Measurements from ENCODE around the gene SEC62.

Gene SEC62

DNA sequence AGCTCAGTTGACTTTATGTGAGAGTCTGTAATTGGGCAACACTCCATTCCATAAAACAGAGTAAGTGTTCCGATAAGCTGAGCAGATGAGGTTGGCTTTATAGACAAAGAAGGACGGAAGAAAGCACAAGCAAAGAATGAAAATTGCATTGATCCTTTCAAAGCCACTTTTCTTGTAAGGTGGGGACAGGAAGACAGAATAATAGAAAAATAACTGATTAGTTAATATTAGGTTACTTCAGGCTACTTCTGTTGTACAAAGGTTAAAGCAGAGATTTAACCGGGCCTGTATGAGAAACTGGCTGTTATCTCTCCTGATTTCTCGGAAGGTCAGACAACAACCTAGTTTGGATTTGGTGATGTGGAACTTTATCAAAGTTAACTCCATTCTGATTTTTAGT, 55.7 kb downstream of the SEC62 start:
- DNase-seq, result no peak

DNA sequence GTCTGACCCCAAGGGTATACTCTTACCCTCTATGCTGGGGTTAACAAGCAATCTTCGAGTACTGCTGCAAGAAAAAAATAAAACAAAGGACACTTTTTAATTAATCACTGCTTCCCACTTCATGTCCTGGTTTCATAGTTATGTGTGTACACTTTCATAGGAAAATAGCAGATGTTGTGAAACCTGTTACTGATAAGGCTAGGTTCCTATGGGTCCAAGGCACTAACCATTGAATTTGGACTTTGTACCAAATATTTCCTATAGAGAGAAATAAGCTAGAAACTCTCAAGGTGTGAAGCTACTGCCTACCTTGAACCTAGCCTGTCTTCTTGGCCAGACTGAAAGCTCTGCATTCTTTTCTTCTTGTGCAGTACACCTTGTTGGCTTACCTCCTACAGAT, 56.6 kb downstream of the SEC62 start:
- DNase-seq, result no peak

DNA sequence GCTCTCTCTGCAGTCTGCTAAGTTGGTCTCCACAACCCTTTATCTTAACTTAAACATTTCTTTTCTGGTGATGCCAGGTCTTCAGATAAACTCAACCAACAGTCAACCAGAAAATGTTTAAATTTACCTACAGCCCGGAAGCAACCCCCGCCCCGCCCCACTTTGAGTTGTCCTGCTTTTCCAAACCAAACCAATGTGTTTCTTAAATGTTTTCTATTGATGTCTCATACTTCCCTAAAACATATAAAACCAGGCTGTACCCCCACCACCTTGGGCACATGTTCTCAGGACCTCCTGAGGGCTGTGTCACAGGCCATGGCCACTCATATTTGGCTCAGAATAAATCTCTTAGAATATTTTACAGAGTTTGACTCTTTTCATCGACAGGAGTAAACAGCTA, 58.0 kb downstream of the SEC62 start:
- DNase-seq, result no peak

DNA sequence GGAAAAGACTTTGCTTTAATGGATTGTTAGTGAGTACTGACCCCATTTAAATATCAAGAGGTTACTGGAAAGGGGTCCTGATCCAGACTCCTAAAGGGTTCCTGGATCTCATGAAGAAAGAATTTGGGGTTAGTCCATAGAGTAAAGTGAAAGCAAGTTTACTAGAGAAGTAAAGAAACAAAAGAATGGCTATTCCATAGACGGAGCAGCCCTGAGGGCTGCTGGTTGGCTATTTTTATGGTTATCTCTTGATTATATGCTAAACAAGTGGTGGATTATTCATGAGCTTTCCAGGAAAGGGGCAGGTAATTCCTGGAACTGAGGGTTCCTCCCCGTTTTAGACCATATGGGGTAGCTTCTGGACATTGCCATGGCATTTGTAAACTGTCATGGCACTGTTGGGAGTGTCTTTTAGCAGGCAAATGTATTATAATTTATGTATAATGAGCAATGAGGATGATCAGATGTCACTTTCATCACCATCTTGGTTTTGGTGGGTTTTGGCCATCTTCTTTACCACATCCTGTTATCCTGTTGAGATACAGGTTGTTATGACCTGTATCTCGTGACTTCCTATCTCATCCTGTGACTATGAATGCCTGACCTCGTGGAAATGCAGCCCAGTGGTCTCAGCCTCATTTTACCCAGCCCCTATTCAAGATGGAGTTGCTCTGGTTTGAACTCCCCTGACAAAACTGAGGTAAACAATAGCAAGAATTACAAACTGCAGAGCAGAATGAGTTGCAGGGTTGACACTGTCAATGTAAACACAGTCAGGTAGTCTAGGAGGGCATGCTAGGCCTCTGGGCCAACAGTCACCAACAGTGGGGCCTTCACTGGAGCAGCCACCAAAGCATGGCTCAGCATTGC, 60.9 kb downstream of the SEC62 start:
- no peak for DNase-seq

DNA sequence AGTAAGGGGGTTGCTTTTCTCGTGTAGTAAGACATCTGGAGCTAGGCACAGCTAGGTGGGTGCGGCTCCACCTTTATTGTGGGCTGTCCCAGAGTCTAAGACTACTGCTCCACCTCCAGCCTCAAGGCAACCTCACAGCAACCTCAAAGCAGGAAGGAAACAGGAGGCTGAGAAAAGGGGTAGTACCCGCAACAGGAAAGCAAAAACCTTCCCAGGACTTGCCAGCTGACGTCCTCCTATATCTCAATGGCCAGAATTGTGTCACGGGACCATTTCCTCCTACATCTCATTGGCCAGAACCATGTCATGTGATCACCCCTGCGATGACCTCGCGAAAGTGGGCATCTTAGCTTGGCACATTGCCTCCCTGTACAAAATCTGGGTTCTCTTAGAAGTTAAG, 66.9 kb downstream of the SEC62 start:
- peak; percentile 66 for DNase-seq

DNA sequence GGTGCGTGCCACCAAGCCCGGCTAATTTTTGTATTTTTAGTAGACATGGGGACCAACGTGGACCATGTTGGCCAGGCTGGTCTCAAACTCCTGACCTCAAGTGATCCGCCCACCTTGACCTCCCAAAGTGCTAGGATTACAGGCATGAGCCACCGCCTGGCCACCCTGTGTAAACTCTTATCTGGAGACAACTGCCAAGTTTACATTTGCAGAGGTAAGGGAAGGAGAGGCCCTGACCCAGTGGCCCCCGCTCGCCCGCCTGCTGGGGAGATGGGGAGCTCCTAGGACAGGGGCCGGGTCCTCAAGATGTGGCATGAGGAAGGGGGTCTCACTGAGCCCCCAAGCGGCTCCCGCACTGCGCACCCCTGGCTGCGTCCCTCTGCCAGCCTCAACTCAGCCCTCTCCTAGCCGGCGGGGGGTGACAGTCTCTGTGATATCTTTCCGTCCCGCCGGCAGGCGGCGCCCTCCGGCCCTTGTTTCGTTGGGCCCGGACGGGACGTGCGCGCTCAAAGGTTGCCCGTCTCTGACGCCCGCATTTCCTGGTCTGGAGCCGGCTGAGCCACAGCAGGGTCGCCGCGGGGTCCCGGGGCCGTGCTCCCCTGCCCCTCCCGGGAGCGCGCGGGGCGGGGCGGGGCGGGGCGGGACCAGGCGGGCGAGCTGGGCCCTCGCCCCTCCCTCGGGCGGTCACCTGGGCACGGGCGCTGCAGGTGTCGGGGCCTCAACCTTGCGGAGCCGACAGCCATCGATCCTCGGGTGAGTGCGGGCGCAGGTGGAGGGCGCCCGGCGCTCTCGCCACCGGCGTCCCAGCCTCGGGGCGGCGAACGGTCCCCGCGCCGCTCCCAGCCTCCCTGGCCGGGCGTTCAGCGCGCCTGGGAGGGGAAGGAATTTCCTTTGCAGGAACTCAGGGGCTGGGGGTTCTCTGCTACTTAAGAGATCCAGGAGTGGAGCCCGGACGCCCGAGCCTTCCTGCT, 71.1 kb downstream of the SEC62 start, which contains the start of gene GPR160:
Gene GPR160, plus strand, starts transcription at position 533 of the 971 bp plus-strand sequence. CDS start 45,978 bp downstream, outside the sequence.
- peak; percentile 93 for DNase-seq

DNA sequence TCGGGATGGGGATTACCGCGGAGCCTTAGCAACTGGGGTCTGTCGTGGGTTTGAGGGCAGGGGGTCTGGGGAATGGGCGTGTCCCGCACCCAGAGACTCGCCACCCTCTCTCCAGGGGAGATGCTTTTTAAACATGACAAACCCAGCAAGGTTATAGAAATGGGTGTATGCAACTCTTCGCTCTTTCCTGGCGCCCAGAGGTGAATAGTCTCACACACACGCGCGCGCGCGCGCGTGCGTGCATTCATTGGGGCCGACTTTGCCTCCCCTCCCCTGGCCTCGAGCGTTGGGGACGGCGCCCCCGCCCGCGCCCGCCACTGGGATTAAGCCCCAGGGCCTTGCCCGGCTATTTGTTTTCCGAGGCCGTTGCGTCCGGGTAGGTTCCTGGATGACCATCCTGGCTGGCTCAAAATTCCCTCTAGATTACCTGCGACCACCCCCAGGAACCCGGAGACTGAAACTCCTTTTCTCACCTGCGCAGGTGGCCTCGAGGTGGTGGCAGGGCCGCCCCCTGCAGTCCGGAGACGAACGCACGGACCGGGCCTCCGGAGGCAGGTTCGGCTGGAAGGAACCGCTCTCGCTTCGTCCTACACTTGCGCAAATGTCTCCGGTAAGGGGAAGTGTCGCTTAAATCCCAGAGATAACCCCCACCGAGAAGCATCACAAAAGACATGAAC, 72.0 kb downstream of the SEC62 start:
- DNase-seq, result peak; percentile 67

DNA sequence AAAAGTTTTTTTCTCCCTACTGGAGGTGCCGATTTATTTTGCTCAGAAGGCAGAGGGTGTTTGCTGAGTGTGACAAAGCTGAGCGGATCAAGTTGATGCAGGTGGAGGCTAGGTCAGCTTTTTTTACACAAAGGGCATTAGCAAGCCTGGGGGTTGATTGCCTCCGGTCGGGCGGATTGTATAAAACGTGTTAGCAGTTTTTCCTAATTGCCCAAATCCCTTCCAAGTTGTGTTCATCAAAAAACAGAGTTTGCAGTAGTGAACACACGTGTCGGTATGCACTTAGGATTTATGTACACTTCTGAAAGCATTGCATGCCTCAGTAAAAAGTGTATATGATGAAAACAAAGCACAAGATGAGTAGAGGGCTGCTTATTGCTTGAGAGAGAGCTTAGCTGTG, 73.8 kb downstream of the SEC62 start:
- DNase-seq, result no peak

DNA sequence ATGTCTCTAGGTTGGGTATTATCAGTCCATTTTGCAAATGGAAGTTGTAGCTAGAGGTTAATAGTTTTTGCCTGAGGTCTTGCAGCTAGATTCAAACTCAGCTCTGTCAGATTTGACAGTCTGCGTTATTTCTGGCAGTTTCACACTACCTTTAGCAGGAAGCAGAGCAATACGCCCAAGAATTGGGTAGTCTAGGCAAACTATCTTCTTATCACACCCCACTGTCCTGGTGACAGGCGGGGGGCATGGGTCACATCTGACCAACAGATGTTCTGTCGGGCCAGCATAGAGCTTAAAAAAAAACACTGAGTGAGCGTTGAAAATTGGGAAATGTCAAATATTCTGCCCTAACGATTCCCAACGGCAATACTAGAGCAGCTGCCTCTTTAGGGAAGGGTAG, 76.9 kb downstream of the SEC62 start:
- DNase-seq, result no peak

DNA sequence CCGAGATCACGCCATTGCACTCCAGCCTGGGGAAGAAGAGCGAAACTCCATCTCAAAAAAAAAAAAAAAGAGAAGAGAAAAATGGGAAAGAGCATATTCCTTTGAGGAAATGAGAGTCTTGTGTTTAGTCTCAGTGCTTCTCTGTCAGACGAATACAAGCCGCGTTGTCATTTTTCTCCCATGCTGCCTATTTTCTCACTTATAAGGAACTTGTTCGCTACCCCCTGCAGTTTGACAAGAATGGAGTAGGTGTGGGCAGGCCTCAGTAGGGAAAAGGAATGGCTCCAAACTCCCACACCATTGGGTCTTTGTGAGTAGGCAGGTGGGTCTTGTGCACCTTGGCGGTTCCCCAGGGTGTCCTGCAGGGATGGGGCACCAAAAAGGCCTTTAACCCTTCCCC, 77.7 kb downstream of the SEC62 start:
- DNase-seq, result no peak

DNA sequence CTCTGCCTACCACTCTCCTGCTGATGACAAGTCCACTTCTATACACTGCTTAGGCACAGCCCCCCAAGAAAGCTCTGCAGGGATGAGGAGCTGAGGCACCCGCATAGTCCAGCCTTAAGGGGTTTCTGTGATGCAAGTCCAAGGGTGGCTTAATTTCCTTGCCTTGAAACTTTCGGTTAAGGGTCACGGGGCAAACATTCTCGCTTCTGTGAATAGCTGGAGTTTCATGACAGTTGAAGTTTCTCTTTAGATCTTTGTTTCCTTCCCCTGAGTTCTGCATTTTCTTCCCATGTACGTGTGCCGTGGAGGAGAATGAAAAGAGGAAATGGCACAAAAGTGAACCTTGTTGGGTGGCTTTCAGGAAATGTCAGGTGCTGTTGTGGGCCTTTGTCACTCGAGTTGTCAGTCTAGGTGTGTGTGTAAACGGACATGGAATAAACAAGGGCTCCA, 78.2 kb downstream of the SEC62 start:
- no peak for DNase-seq

DNA sequence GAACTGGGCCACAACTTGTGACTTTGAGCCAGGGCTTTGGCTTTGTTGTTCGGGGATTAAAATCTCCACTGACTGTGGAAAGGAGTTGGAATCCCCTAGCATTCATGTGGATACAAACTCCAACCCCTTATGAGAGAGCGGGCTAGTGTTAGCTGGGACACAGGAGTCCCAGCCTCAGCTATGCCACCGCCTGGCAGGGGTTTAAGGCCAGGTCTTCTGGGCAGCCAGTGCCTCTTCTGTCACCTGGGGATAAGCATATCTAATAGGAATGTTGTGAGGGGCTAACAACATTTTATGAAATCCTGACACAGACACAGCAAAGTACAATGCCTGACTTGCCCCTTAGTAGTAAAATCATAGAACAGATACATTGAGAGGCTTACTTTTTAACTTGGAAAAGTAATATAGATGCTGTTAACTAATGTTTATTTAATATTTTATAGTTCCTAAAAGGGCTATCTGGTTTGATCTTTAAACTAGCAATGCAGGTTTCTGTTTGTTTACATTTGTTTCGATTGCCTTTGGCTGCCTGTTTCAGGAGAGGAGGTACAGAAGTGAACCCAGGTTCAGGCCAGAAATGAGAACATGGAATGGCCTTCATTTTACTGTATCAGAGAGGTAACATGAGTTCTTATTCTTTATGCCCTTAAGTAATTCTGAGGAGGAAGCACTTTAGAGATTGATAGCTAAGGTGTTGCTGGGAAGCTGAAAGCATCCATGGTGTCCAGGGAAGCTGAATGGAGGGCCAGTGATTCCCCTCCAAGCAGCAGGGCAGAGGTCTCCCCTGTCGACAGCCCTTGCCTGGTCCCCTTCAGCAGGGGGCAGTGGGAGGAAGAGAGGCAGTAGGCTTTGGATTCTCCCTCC, 79.9 kb downstream of the SEC62 start:
- no peak for DNase-seq

DNA sequence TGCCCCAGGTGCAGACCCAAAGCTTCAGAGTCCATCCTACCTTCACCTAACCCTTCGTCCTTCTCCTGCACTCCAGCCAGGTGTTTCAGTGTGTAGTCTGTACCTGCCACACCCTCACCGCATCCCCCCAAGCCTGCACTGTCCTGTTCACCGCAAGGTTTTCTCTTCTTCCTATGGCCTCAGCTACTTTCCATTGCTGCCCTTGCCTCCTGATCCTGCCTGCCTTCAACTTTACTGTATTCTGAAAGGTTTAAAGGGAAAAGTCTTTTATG, 80.5 kb downstream of the SEC62 start:
- DNase-seq, result no peak

Data from activated CD8-positive, alpha-beta memory T cell treated with anti-CD3 and anti-CD28 coated beads for 24 hours (primary cell).